Skeletal muscle tissue (tissue), 4 donors: ENCODE results near the gene NCAM2. TPM values are rescaled to one million over a fixed set of nuclear protein-coding genes. Genes with fewer than 3 reads are reported as not detected.

Source experiments
- H3K27ac ChIP-seq: one replicate; pipeline ENCODE4 v1.7.0; 2013; ENCODE audit warnings: mild to moderate bottlenecking, low read depth, low read length, inconsistent platforms
- H3K27me3 ChIP-seq, 3 donors: one replicate each; pipeline ENCODE4 v1.7.0; 2013; ENCODE audit warnings: low read length in 3 of 3; ENCODE audit not compliant: control insufficient read depth in 3 of 3, insufficient read depth in 3 of 3
- H3K36me3 ChIP-seq, 3 donors: one replicate each; pipeline ENCODE4 v1.7.0; 2013; ENCODE audit warnings: low read length in 3 of 3; ENCODE audit not compliant: control insufficient read depth in 3 of 3, insufficient read depth in 3 of 3
- H3K4me1 ChIP-seq, 3 donors: one replicate each; pipeline ENCODE4 v1.7.0; 2013; ENCODE audit warnings: low read length in 3 of 3, mild to moderate bottlenecking in 3 of 3; ENCODE audit not compliant: control insufficient read depth in 3 of 3, insufficient read depth in 3 of 3
- H3K4me3 ChIP-seq, 3 donors: one replicate each; pipeline ENCODE4 v1.7.0; 2013; ENCODE audit warnings: low read length in 3 of 3
- H3K9ac ChIP-seq, 3 donors: one replicate each; pipeline ENCODE4 v1.7.0; 2013; ENCODE audit warnings: low read length in 3 of 3, mild to moderate bottlenecking in 3 of 3, moderate library complexity in 2 of 3, low read depth in 1 of 3
- H3K9me3 ChIP-seq, 3 donors: one replicate each; pipeline ENCODE4 v1.7.0; 2013; ENCODE audit warnings: low read length in 3 of 3; ENCODE audit not compliant: control insufficient read depth in 3 of 3
- total RNA-seq: library from RNA; depleted of rRNA; stranded (reverse); fragments of >200 nt; gene quantifications from one replicate; pipeline ENCODE4 v1.2.3, GENCODE V29; 2014
- donor health status: Osteomylitis.

The NCAM2 gene
- total RNA-seq, 1 donor from 2014 or later = 6.8 TPM

GRCh38 chr21:21226472-21226871 lies 228.3 kb downstream of the NCAM2 start:
- Histone ChIP-seq H3K9me3 (no peaks in the 10 kb centered on the region), H3K27ac (no peak overlapping the region), H3K4me3 (no peak overlapping the region), H3K27me3 (no peaks in the 10 kb centered on the region), H3K4me1 (no peaks in the 10 kb centered on the region), H3K9ac (no peak overlapping the region), H3K36me3 (no peaks in the 10 kb centered on the region)

GRCh38 chr21:21230672-21231071 lies 232.5 kb downstream of the NCAM2 start:
- Histone ChIP-seq H3K4me3 (no peak overlapping the region), H3K9me3 (no peaks in the 10 kb centered on the region), H3K27me3 (no peaks in the 10 kb centered on the region), H3K9ac (no peak overlapping the region), H3K36me3 (no peaks in the 10 kb centered on the region), H3K4me1 (no peaks in the 10 kb centered on the region), H3K27ac (no peak overlapping the region)

GRCh38 chr21:21231913-21232312 lies 233.7 kb downstream of the NCAM2 start:
- Histone ChIP-seq H3K36me3 (no peaks in the 10 kb centered on the region), H3K4me3 (no peak overlapping the region), H3K4me1 (no peaks in the 10 kb centered on the region), H3K27me3 (no peaks in the 10 kb centered on the region), H3K9me3 (no peaks in the 10 kb centered on the region), H3K27ac (no peak overlapping the region), H3K9ac (no peak overlapping the region)

- Histone ChIP-seq H3K36me3 (no peaks in the 10 kb centered on the region), H3K4me3 (no peak overlapping the region), H3K27me3 (no peaks in the 10 kb centered on the region), H3K9ac (no peak overlapping the region), H3K27ac (no peak overlapping the region), H3K4me1 (no peaks in the 10 kb centered on the region), H3K9me3 (no peaks in the 10 kb centered on the region)
Measured at GRCh38 chr21:21232320-21232719, 234.1 kb downstream of the NCAM2 start.

GRCh38 chr21:21233051-21233450 lies 234.8 kb downstream of the NCAM2 start:
- Histone ChIP-seq H3K9ac (no peak overlapping the region), H3K27me3 (no peaks in the 10 kb centered on the region), H3K9me3 (no peaks in the 10 kb centered on the region), H3K4me3 (no peak overlapping the region), H3K36me3 (no peaks in the 10 kb centered on the region), H3K4me1 (no peaks in the 10 kb centered on the region), H3K27ac (no peak overlapping the region)

- no peaks in the 10 kb centered on the region for H3K27me3 ChIP-seq
- H3K9ac ChIP-seq = no peak overlapping the region
- H3K36me3 ChIP-seq = no peaks in the 10 kb centered on the region
- H3K27ac ChIP-seq = no peak overlapping the region
- no peaks in the 10 kb centered on the region for H3K4me1 ChIP-seq
- H3K9me3 ChIP-seq = no peaks in the 10 kb centered on the region
- no peak overlapping the region for H3K4me3 ChIP-seq
Measured at GRCh38 chr21:21236996-21237395, 238.8 kb downstream of the NCAM2 start.

- Histone ChIP-seq H3K36me3 (no peaks in the 10 kb centered on the region), H3K4me1 (no peaks in the 10 kb centered on the region), H3K4me3 (no peak overlapping the region), H3K27me3 (no peaks in the 10 kb centered on the region), H3K27ac (no peak overlapping the region), H3K9ac (no peak overlapping the region), H3K9me3 (no peaks in the 10 kb centered on the region)
Measured at GRCh38 chr21:21238629-21239400, 240.6 kb downstream of the NCAM2 start.

GRCh38 chr21:21241391-21241790 lies 243.2 kb downstream of the NCAM2 start:
- H3K27ac ChIP-seq = no peak overlapping the region
- H3K36me3 ChIP-seq = no peaks in the 10 kb centered on the region
- H3K4me3 ChIP-seq = no peak overlapping the region
- no peaks in the 10 kb centered on the region for H3K27me3 ChIP-seq
- no peaks in the 10 kb centered on the region for H3K4me1 ChIP-seq
- H3K9me3 ChIP-seq = no peaks in the 10 kb centered on the region
- H3K9ac ChIP-seq = no peak overlapping the region

GRCh38 chr21:21246007-21246406 lies 247.8 kb downstream of the NCAM2 start:
- H3K36me3 ChIP-seq = no peaks in the 10 kb centered on the region
- H3K9me3 ChIP-seq = no peaks in the 10 kb centered on the region
- no peaks in the 10 kb centered on the region for H3K27me3 ChIP-seq
- no peaks in the 10 kb centered on the region for H3K4me1 ChIP-seq
- no peak overlapping the region for H3K27ac ChIP-seq
- no peak overlapping the region for H3K9ac ChIP-seq
- H3K4me3 ChIP-seq = no peak overlapping the region

- no peak overlapping the region for H3K4me3 ChIP-seq
- no peaks in the 10 kb centered on the region for H3K9me3 ChIP-seq
- H3K4me1 ChIP-seq = no peaks in the 10 kb centered on the region
Measured at GRCh38 chr21:21247424-21247823, 249.2 kb downstream of the NCAM2 start.

More at GRCh38 chr21:21247424-21247823, 249.2 kb downstream of the NCAM2 start:
- Histone ChIP-seq H3K9ac (no peak overlapping the region), H3K27me3 (no peaks in the 10 kb centered on the region), H3K27ac (no peak overlapping the region), H3K36me3 (no peaks in the 10 kb centered on the region)
